SK-N-SH treated with all-trans-retinoic acid at 6 μM for 48 hours (cell line): ENCODE results near the gene KIRREL3.

Source experiments
- ATAC-seq: fragments of 200-7000 bp; cut with Tn5 transposase; 3 replicates; pipeline ENCODE4 v1.9.1; 2020; ENCODE audit warnings: mild to moderate bottlenecking, moderate library complexity
- ARNTL ChIP-seq: fragments of 450-650 bp; formaldehyde crosslinking; IDR thresholded peaks from 2 replicates; pipeline ENCODE4 v1.5.0; 2020; ENCODE audit warnings: low read depth, mild to moderate bottlenecking, moderate library complexity, borderline replicate concordance
- BACH2 ChIP-seq: fragments of 250-450 bp; sonication (Bioruptor Pico); IDR thresholded peaks from 2 replicates; pipeline ENCODE4 v1.9.0; 2021; ENCODE audit warnings: mild to moderate bottlenecking, borderline replicate concordance
- CSDC2 ChIP-seq: fragments of 250-450 bp; sonication (Bioruptor Pico); IDR thresholded peaks from 2 replicates; pipeline ENCODE4 v1.5.0; 2020; ENCODE audit warnings: mild to moderate bottlenecking, moderate library complexity
- GLIS3 ChIP-seq: fragments of 250-450 bp; sonication (Bioruptor Pico); IDR thresholded peaks from 2 replicates; pipeline ENCODE4 v1.5.0; 2020; ENCODE audit warnings: mild to moderate bottlenecking, moderate library complexity
- ISL1 ChIP-seq: fragments of 250-450 bp; sonication (Bioruptor Pico); IDR thresholded peaks from 2 replicates; pipeline ENCODE4 v2.1.2; 2022; ENCODE audit warnings: mild to moderate bottlenecking, moderate library complexity
- OSR1 ChIP-seq: fragments of 250-450 bp; sonication (Bioruptor Pico); IDR thresholded peaks from 2 replicates; pipeline ENCODE4 v1.8.0; 2022; ENCODE audit warnings: moderate library complexity, mild to moderate bottlenecking, inconsistent platforms
- PATZ1 ChIP-seq: fragments of 250-450 bp; sonication (Bioruptor Pico); IDR thresholded peaks from 2 replicates; pipeline ENCODE4 v1.8.0; 2020; ENCODE audit warnings: mild to moderate bottlenecking, moderate library complexity, borderline replicate concordance
- POU6F1 ChIP-seq: fragments of 250-450 bp; sonication (Bioruptor Pico); IDR thresholded peaks from 2 replicates; pipeline ENCODE4 v1.8.0; 2021; ENCODE audit warnings: low read depth, mild to moderate bottlenecking, moderate library complexity, borderline replicate concordance
- PPARA ChIP-seq: fragments of 250-450 bp; sonication (Bioruptor Pico); IDR thresholded peaks from 2 replicates; pipeline ENCODE4 v1.5.0; 2020; ENCODE audit warnings: mild to moderate bottlenecking, borderline replicate concordance
- RARB ChIP-seq: fragments of 250-450 bp; sonication (Bioruptor Pico); IDR thresholded peaks from 2 replicates; pipeline ENCODE4 v1.8.0; 2021; ENCODE audit warnings: mild to moderate bottlenecking, moderate library complexity
- SNAI2 ChIP-seq: fragments of 250-450 bp; sonication (Bioruptor Pico); IDR thresholded peaks from 2 replicates; pipeline ENCODE4 v1.5.0; 2020; ENCODE audit warnings: mild to moderate bottlenecking, moderate library complexity
- TCF4 ChIP-seq: fragments of 250-450 bp; sonication (Bioruptor Pico); IDR thresholded peaks from 2 replicates; pipeline ENCODE4 v1.8.0; 2021; ENCODE audit warnings: mild to moderate bottlenecking, moderate library complexity, borderline replicate concordance
- TOX ChIP-seq: fragments of 250-450 bp; sonication (Bioruptor Pico); IDR thresholded peaks from 2 replicates; pipeline ENCODE4 v1.8.0; 2021; ENCODE audit warnings: mild to moderate bottlenecking, moderate library complexity, borderline replicate concordance
- ZC3H10 ChIP-seq: fragments of 250-450 bp; sonication (Bioruptor Pico); IDR thresholded peaks from 2 replicates; pipeline ENCODE4 v1.5.1; 2021; ENCODE audit warnings: mild to moderate bottlenecking, moderate library complexity
- ZFP3 ChIP-seq: fragments of 250-450 bp; sonication (Bioruptor Pico); IDR thresholded peaks from 2 replicates; pipeline ENCODE4 v1.5.0; 2020; ENCODE audit warnings: mild to moderate bottlenecking, moderate library complexity
- ZFP30 ChIP-seq: fragments of 450-650 bp; formaldehyde crosslinking; IDR thresholded peaks from 2 replicates; pipeline ENCODE4 v1.5.0; 2022; ENCODE audit warnings: mild to moderate bottlenecking, moderate library complexity
- ZNF565 ChIP-seq: fragments of 450-650 bp; formaldehyde crosslinking; conservative IDR thresholded peaks from 2 replicates; pipeline ENCODE4 v1.5.0; 2020; ENCODE audit warnings: low read depth, mild to moderate bottlenecking, moderate library complexity
- ZNF8 ChIP-seq: fragments of 450-650 bp; formaldehyde crosslinking; IDR thresholded peaks from 2 replicates; pipeline ENCODE4 v1.5.0; 2020; ENCODE audit warnings: mild to moderate bottlenecking, moderate library complexity
- TF ChIP-seq, protein P1 (sequence below): fragments of 250-450 bp; sonication (Bioruptor Pico); IDR thresholded peaks from 2 replicates; pipeline ENCODE4 v1.5.1; 2020; ENCODE audit warnings: low read depth, mild to moderate bottlenecking, moderate library complexity
- TF ChIP-seq, protein P2 (sequence below): fragments of 250-450 bp; sonication (Bioruptor Pico); IDR thresholded peaks from 2 replicates; pipeline ENCODE4 v1.5.1; 2021; ENCODE audit warnings: mild to moderate bottlenecking, moderate library complexity
- TF ChIP-seq, protein P3 (sequence below): fragments of 250-450 bp; sonication (Bioruptor Pico); IDR thresholded peaks from 2 replicates; pipeline ENCODE4 v1.5.0; 2020; ENCODE audit warnings: mild to moderate bottlenecking, moderate library complexity

The KIRREL3 gene

GRCh38 chr11:126884594-126884993 is 116.0 kb downstream of the KIRREL3 start:
- ATAC-seq, result no peak
- TF ChIP-seq TCF4 (CRISPR knock-in tag), result no peak
- no peak for TF ChIP-seq BACH2
- no peak for TF ChIP-seq TOX
- TF ChIP-seq ZNF8, result no peak
- TF ChIP-seq ZNF565 (CRISPR knock-in tag), result no peak
- TF ChIP-seq ZC3H10 (CRISPR knock-in tag), result no peak
- TF ChIP-seq ZFP3, result no peak
- no peak for TF ChIP-seq POU6F1 (CRISPR knock-in tag)
- no peak for TF ChIP-seq PPARA (CRISPR knock-in tag)
- TF ChIP-seq CSDC2 (CRISPR knock-in tag), result no peak
- no peak for TF ChIP-seq RARB (CRISPR knock-in tag)
- TF ChIP-seq GLIS3 (CRISPR knock-in tag), result no peak
- TF ChIP-seq, protein P1, sequence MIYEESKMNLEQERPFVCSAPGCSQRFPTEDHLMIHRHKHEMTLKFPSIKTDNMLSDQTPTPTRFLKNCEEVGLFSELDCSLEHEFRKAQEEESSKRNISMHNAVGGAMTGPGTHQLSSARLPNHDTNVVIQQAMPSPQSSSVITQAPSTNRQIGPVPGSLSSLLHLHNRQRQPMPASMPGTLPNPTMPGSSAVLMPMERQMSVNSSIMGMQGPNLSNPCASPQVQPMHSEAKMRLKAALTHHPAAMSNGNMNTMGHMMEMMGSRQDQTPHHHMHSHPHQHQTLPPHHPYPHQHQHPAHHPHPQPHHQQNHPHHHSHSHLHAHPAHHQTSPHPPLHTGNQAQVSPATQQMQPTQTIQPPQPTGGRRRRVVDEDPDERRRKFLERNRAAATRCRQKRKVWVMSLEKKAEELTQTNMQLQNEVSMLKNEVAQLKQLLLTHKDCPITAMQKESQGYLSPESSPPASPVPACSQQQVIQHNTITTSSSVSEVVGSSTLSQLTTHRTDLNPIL (CRISPR knock-in tag), result no peak
- TF ChIP-seq, protein P2, sequence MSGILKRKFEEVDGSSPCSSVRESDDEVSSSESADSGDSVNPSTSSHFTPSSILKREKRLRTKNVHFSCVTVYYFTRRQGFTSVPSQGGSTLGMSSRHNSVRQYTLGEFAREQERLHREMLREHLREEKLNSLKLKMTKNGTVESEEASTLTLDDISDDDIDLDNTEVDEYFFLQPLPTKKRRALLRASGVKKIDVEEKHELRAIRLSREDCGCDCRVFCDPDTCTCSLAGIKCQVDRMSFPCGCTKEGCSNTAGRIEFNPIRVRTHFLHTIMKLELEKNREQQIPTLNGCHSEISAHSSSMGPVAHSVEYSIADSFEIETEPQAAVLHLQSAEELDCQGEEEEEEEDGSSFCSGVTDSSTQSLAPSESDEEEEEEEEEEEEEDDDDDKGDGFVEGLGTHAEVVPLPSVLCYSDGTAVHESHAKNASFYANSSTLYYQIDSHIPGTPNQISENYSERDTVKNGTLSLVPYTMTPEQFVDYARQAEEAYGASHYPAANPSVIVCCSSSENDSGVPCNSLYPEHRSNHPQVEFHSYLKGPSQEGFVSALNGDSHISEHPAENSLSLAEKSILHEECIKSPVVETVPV, result no peak
- TF ChIP-seq, all 23 proteins: peak for 0

DNA sequence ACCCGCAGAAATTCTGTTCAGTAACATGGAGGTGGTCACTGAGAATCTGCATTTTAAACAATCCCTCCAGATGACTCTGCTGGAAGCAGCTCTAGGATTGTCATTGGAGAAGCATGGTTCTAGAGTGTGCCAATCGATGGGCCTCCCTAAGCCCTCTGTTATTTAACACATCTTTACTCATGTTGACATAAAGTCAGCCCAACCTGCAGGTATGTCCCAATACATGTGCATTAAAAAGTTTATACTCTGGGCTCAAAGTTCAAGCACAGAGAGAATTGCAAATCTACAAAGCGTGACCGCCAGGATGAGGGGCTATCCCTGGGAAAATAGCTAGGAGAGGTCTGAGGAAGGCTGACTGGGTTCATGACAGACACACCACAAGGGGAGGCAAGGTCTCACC is 116.4 kb downstream of the KIRREL3 start:
- TF ChIP-seq ARNTL (CRISPR knock-in tag), result no peak
- TF ChIP-seq ISL1, result no peak
- TF ChIP-seq, protein P1 (CRISPR knock-in tag), result no peak
- TF ChIP-seq PATZ1 (CRISPR knock-in tag), result no peak
- no peak for TF ChIP-seq BACH2
- TF ChIP-seq, protein P2, result no peak
- no peak for TF ChIP-seq TCF4 (CRISPR knock-in tag)
- TF ChIP-seq CSDC2 (CRISPR knock-in tag), result no peak
- no peak for TF ChIP-seq OSR1
- no peak for TF ChIP-seq SNAI2 (CRISPR knock-in tag)
- TF ChIP-seq ZNF565 (CRISPR knock-in tag), result no peak
- no peak for TF ChIP-seq TOX
- TF ChIP-seq POU6F1 (CRISPR knock-in tag), result no peak
- TF ChIP-seq PPARA (CRISPR knock-in tag), result no peak
- ATAC-seq, result no peak

- ATAC-seq, result no peak
- TF ChIP-seq CSDC2 (CRISPR knock-in tag) (no peak), TCF4 (CRISPR knock-in tag) (no peak), OSR1 (no peak), RARB (CRISPR knock-in tag) (no peak), TOX (no peak), SNAI2 (CRISPR knock-in tag) (no peak), ZFP30 (CRISPR knock-in tag) (no peak), ZFP3 (no peak)
- TF ChIP-seq, protein P3, sequence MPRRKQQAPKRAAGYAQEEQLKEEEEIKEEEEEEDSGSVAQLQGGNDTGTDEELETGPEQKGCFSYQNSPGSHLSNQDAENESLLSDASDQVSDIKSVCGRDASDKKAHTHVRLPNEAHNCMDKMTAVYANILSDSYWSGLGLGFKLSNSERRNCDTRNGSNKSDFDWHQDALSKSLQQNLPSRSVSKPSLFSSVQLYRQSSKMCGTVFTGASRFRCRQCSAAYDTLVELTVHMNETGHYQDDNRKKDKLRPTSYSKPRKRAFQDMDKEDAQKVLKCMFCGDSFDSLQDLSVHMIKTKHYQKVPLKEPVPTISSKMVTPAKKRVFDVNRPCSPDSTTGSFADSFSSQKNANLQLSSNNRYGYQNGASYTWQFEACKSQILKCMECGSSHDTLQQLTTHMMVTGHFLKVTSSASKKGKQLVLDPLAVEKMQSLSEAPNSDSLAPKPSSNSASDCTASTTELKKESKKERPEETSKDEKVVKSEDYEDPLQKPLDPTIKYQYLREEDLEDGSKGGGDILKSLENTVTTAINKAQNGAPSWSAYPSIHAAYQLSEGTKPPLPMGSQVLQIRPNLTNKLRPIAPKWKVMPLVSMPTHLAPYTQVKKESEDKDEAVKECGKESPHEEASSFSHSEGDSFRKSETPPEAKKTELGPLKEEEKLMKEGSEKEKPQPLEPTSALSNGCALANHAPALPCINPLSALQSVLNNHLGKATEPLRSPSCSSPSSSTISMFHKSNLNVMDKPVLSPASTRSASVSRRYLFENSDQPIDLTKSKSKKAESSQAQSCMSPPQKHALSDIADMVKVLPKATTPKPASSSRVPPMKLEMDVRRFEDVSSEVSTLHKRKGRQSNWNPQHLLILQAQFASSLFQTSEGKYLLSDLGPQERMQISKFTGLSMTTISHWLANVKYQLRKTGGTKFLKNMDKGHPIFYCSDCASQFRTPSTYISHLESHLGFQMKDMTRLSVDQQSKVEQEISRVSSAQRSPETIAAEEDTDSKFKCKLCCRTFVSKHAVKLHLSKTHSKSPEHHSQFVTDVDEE (CRISPR knock-in tag), result no peak
- TF ChIP-seq, protein P2, result no peak
Measured at GRCh38 chr11:126880872-126881271, 119.7 kb downstream of the KIRREL3 start.
